Right renal pelvis (tissue), 4 donors: ENCODE results near the gene RNF5. TPM values are rescaled to one million over a fixed set of nuclear protein-coding genes. Genes with fewer than 3 reads are reported as not detected.

Source experiments
- polyA plus RNA-seq, 4 donors: library from polyadenylated mRNA; unstranded; fragments of 120-200 nt; gene quantifications; one replicate each; pipeline ENCODE4 v1.2.1, GENCODE V29; 2013; ENCODE audit not compliant: insufficient read length in 4 of 4

RNF5 gene
- polyA plus RNA-seq, 4 donors = 104 to 122 (median 109) TPM

Other genes starting within 250 kb of the RNF5 start
- 10 to 100 TPM in 1 of 4 donors, 1 to 10 TPM in 3; 5.0 to 20.8 (median 6.1) TPM for gene CFB, start 232.3 kb upstream of the RNF5 start, polyA plus RNA-seq
- 100 to 1,000 TPM in 1 of 4 donors, 10 to 100 TPM in 3; 88.2 to 102 (median 92.2) TPM for gene NELFE, start 219.4 kb upstream of the RNF5 start, polyA plus RNA-seq
- 10 to 100 TPM; 41.1 to 51.1 (median 44.7) TPM for gene SKIC2, start 219.2 kb upstream of the RNF5 start, polyA plus RNA-seq
- gene DXO, start 206.3 kb upstream of the RNF5 start, polyA plus RNA-seq = 10 to 100 TPM; 28.9 to 30.7 (median 29.5) TPM
- 10 to 100 TPM; 11.1 to 23.7 (median 14.7) TPM for gene C4A, start 196.3 kb upstream of the RNF5 start, polyA plus RNA-seq
- gene C4B, start 163.6 kb upstream of the RNF5 start, polyA plus RNA-seq = 10 to 100 TPM; 13.1 to 21.4 (median 17.3) TPM
- 1 to 10 TPM in 1 of 4 donors, under 1 TPM in 3; 0.27 to 1.2 (median 0.95) TPM for gene CYP21A2, start 140.0 kb upstream of the RNF5 start, polyA plus RNA-seq
- gene TNXB, start 69.1 kb upstream of the RNF5 start, polyA plus RNA-seq = 10 to 100 TPM in 1 of 4 donors, 1 to 10 TPM in 3; 3.2 to 11.2 (median 5.0) TPM
- 100 to 1,000 TPM in 3 of 4 donors, 10 to 100 TPM in 1; 98.3 to 104 (median 101) TPM for gene ATF6B, start 50.2 kb upstream of the RNF5 start, polyA plus RNA-seq
- gene FKBPL, start 48.1 kb upstream of the RNF5 start, polyA plus RNA-seq = 1 to 10 TPM; 6.4 to 7.9 (median 7.4) TPM
- 1 to 10 TPM; 2.6 to 4.0 (median 3.2) TPM for gene PRRT1, start 26.5 kb upstream of the RNF5 start, polyA plus RNA-seq
- gene PPT2, start 24.3 kb upstream of the RNF5 start, polyA plus RNA-seq = 10 to 100 TPM; 33.8 to 39.2 (median 34.8) TPM
- 10 to 100 TPM; 24.6 to 31.6 (median 27.0) TPM for gene EGFL8, start 13.8 kb upstream of the RNF5 start, polyA plus RNA-seq
- 100 to 1,000 TPM; 103 to 116 (median 108) TPM for gene AGPAT1, start 2.3 kb upstream of the RNF5 start, polyA plus RNA-seq
- 10 to 100 TPM; 15.9 to 26.6 (median 19.7) TPM for gene AGER, start 5.8 kb downstream of the RNF5 start, polyA plus RNA-seq
- 100 to 1,000 TPM; 171 to 198 (median 176) TPM for gene PBX2, start 11.8 kb downstream of the RNF5 start, polyA plus RNA-seq
- gene GPSM3, start 14.2 kb downstream of the RNF5 start, polyA plus RNA-seq = 10 to 100 TPM in 3 of 4 donors, 1 to 10 TPM in 1; 9.9 to 12.9 (median 10.8) TPM
- 10 to 100 TPM; 16.1 to 21.6 (median 19.2) TPM for gene NOTCH4, start 45.7 kb downstream of the RNF5 start, polyA plus RNA-seq
- gene TSBP1, start 193.5 kb downstream of the RNF5 start, polyA plus RNA-seq = under 1 TPM in 1 of 4 donors, not detected in 3; 0.05 TPM
- 1 to 10 TPM in 1 of 4 donors, under 1 TPM in 2, not detected in 1; 0.19 to 1.3 (median 0.52) TPM for gene BTNL2, start 228.8 kb downstream of the RNF5 start, polyA plus RNA-seq